ENCODE results near the gene DUS1L.

Gene DUS1L

GRCh38 chr17:82076018-82076784 lies 10.6 kb upstream of the DUS1L start:
- DNase-seq (ENCODE audit: low read depth) = no peak

GRCh38 chr17:82073446-82073845 lies 7.8 kb upstream of the DUS1L start:
- DNase-seq (ENCODE audit: low read depth) = no peak

GRCh38 chr17:82072827-82073226 lies 7.2 kb upstream of the DUS1L start:
- DNase-seq (ENCODE audit: low read depth) = no peak

- no peak for DNase-seq (ENCODE audit: low read depth)
Measured at GRCh38 chr17:82070611-82071010, 5.0 kb upstream of the DUS1L start.

GRCh38 chr17:82065193-82065637 lies 389 bp downstream of the DUS1L start:
- no peak for DNase-seq (ENCODE audit: low read depth)

GRCh38 chr17:82064433-82065192 lies 991 bp downstream of the DUS1L start:
- DNase-seq (ENCODE audit: low read depth) = no peak

GRCh38 chr17:82063424-82064415 lies 1.9 kb downstream of the DUS1L start:
- DNase-seq (ENCODE audit: low read depth) = no peak

GRCh38 chr17:82062984-82063368 lies 2.6 kb downstream of the DUS1L start:
- no peak for DNase-seq (ENCODE audit: low read depth)

- no peak for DNase-seq (ENCODE audit: low read depth)
Measured at GRCh38 chr17:82062076-82062983, 3.3 kb downstream of the DUS1L start.

GRCh38 chr17:82061047-82061925 lies 4.3 kb downstream of the DUS1L start:
- no peak for DNase-seq (ENCODE audit: low read depth)

GRCh38 chr17:82060614-82061013 lies 5.0 kb downstream of the DUS1L start:
- DNase-seq (ENCODE audit: low read depth) = no peak

- no peak for DNase-seq (ENCODE audit: low read depth)
Measured at GRCh38 chr17:82060001-82060380, 5.6 kb downstream of the DUS1L start.

GRCh38 chr17:82059272-82060000 lies 6.2 kb downstream of the DUS1L start:
- DNase-seq (ENCODE audit: low read depth) = no peak

GRCh38 chr17:82058855-82059249 lies 6.8 kb downstream of the DUS1L start:
- DNase-seq (ENCODE audit: low read depth) = no peak

- no peak for DNase-seq (ENCODE audit: low read depth)
Measured at GRCh38 chr17:82058230-82058854, 7.3 kb downstream of the DUS1L start.

- DNase-seq (ENCODE audit: low read depth) = no peak
Measured at GRCh38 chr17:82056729-82057621, 8.6 kb downstream of the DUS1L start.

- DNase-seq (ENCODE audit: low read depth) = no peak
Measured at GRCh38 chr17:82055965-82056728, 9.5 kb downstream of the DUS1L start.

All from activated T-cell treated with anti-CD3 and anti-CD28 coated beads for 24 hours (primary cell).